ENCODE measurements around the gene ARL15.
A peak's percentile ranks its signal among the peaks of the same experiment; 100 is the strongest.

The ARL15 gene

DNA sequence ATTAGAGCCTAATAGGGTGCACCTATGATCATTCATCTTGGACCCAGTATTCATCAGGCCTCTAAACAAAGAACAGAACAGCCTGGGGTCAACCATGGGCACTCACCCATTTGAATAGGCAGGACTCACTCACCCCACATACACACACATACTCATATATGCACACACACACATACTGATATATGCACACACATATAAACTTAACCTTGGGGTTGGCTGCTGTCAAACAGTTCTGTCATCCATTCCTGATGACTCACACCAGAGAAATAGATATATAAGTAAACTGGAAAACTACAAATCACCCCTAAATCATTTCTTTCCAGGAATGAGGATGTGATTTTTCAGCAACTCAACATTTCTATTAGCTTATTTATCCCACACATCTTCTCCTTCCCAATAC, 51.3 kb downstream of the ARL15 start:
- Histone ChIP-seq H3F3A (ENCODE audit: low read depth) (no peaks in the 10 kb centered on the region), H3K36me3 (ENCODE audit: insufficient read depth, low read length) (no peaks in the 10 kb centered on the region), H3K79me2 (ENCODE audit: insufficient read depth, low read length) (peaks cover 13% of the 10 kb centered on the region), H3K4me2 (ENCODE audit: low read depth, low read length, poor library complexity, severe bottlenecking) (no peak overlapping the region), H3K4me1 (ENCODE audit: insufficient read depth, low read length, poor library complexity, severe bottlenecking) (no peaks in the 10 kb centered on the region), H3K9me3 (ENCODE audit: insufficient read depth, low read depth, low read length) (no peaks in the 10 kb centered on the region), H3K9me2 (replicated peaks; ENCODE audit: low read depth, low read length) (no peaks in the 10 kb centered on the region), H3K27me3 (ENCODE audit: insufficient read depth, low read length, poor library complexity, severe bottlenecking) (no peaks in the 10 kb centered on the region), H2AFZ (ENCODE audit: low read length) (no peak overlapping the region), H4K20me1 (ENCODE audit: insufficient read depth, low read length, poor library complexity, severe bottlenecking) (no peaks in the 10 kb centered on the region), H3K9ac (ENCODE audit: low read depth, low read length, poor library complexity, severe bottlenecking) (no peak overlapping the region), H3K4me3 (ENCODE audit: low read length, poor library complexity, severe bottlenecking) (no peak overlapping the region)
- TF ChIP-seq, protein P1, sequence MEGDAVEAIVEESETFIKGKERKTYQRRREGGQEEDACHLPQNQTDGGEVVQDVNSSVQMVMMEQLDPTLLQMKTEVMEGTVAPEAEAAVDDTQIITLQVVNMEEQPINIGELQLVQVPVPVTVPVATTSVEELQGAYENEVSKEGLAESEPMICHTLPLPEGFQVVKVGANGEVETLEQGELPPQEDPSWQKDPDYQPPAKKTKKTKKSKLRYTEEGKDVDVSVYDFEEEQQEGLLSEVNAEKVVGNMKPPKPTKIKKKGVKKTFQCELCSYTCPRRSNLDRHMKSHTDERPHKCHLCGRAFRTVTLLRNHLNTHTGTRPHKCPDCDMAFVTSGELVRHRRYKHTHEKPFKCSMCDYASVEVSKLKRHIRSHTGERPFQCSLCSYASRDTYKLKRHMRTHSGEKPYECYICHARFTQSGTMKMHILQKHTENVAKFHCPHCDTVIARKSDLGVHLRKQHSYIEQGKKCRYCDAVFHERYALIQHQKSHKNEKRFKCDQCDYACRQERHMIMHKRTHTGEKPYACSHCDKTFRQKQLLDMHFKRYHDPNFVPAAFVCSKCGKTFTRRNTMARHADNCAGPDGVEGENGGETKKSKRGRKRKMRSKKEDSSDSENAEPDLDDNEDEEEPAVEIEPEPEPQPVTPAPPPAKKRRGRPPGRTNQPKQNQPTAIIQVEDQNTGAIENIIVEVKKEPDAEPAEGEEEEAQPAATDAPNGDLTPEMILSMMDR (conservative IDR thresholded peaks at IDR 0.05; ENCODE audit: low read length): no peak
- TF ChIP-seq EZH2phosphoT487 (IDR thresholded peaks at IDR 0.05; ENCODE audit: borderline replicate concordance): no peak

DNA sequence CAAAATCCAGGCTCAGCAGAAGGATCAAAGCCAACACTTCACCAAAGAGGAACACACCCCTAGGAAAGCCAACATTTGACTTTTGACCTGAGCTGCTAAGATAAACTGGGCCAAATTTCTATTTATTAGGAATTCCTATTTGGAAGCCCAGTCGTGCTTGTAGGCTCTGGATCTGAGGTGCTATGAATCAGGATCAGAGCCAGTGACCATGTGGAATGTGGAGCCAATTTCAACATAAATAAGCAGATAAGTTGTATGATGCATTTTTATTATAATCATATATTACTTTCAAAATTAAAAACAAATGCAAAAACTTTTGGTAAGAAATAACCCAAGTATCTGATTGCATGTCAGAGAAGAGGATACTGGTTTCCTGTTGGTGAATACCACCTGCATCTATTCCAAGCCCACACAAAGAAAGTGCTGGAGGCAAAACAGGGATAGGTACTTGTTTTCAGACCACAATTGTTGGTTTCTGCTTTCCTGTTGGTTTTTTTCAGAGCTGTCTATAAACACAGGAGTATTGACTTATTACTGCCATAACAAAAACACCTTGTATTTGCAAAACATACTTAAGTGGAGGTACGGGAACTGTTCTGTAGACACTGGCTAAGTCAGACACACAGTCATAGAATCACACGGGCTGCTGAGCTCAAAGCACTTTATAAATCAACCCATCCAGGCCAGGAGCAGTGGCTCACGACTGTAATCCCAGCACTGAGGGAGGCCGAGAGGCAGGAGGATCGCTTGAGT, 52.8 kb downstream of the ARL15 start:
- Histone ChIP-seq H3K79me2 (ENCODE audit: insufficient read depth, low read length) (peaks cover 13% of the 10 kb centered on the region), H3K9me2 (replicated peaks; ENCODE audit: low read depth, low read length) (no peaks in the 10 kb centered on the region), H3K9me3 (ENCODE audit: insufficient read depth, low read depth, low read length) (no peaks in the 10 kb centered on the region), H3K9ac (ENCODE audit: low read depth, low read length, poor library complexity, severe bottlenecking) (no peak overlapping the region), H2AFZ (ENCODE audit: low read length) (no peak overlapping the region), H4K20me1 (ENCODE audit: insufficient read depth, low read length, poor library complexity, severe bottlenecking) (no peaks in the 10 kb centered on the region), H3K4me3 (ENCODE audit: low read length, poor library complexity, severe bottlenecking) (no peak overlapping the region), H3K27me3 (ENCODE audit: insufficient read depth, low read length, poor library complexity, severe bottlenecking) (no peaks in the 10 kb centered on the region), H3K4me2 (ENCODE audit: low read depth, low read length, poor library complexity, severe bottlenecking) (no peak overlapping the region), H3K4me1 (ENCODE audit: insufficient read depth, low read length, poor library complexity, severe bottlenecking) (no peaks in the 10 kb centered on the region), H3K36me3 (ENCODE audit: insufficient read depth, low read length) (no peaks in the 10 kb centered on the region), H3F3A (ENCODE audit: low read depth) (no peaks in the 10 kb centered on the region)
- TF ChIP-seq, protein P1 (conservative IDR thresholded peaks at IDR 0.05; ENCODE audit: low read length): no peak
- TF ChIP-seq EZH2phosphoT487 (IDR thresholded peaks at IDR 0.05; ENCODE audit: borderline replicate concordance): no peak

GRCh38 chr5:54254482-54255198, 55.7 kb downstream of the ARL15 start:
- Histone ChIP-seq H3K79me2 (ENCODE audit: insufficient read depth, low read length) (peaks cover 13% of the 10 kb centered on the region), H4K20me1 (ENCODE audit: insufficient read depth, low read length, poor library complexity, severe bottlenecking) (no peaks in the 10 kb centered on the region), H3F3A (ENCODE audit: low read depth) (no peaks in the 10 kb centered on the region), H3K9ac (ENCODE audit: low read depth, low read length, poor library complexity, severe bottlenecking) (no peak overlapping the region), H3K4me2 (ENCODE audit: low read depth, low read length, poor library complexity, severe bottlenecking) (no peak overlapping the region), H3K4me1 (ENCODE audit: insufficient read depth, low read length, poor library complexity, severe bottlenecking) (no peaks in the 10 kb centered on the region), H2AFZ (ENCODE audit: low read length) (no peak overlapping the region), H3K9me2 (replicated peaks; ENCODE audit: low read depth, low read length) (no peaks in the 10 kb centered on the region), H3K36me3 (ENCODE audit: insufficient read depth, low read length) (no peaks in the 10 kb centered on the region), H3K27me3 (ENCODE audit: insufficient read depth, low read length, poor library complexity, severe bottlenecking) (no peaks in the 10 kb centered on the region), H3K4me3 (ENCODE audit: low read length, poor library complexity, severe bottlenecking) (no peak overlapping the region), H3K9me3 (ENCODE audit: insufficient read depth, low read depth, low read length) (no peaks in the 10 kb centered on the region)
- TF ChIP-seq, protein P1 (conservative IDR thresholded peaks at IDR 0.05; ENCODE audit: low read length): peak; percentile 53
- TF ChIP-seq EZH2phosphoT487 (IDR thresholded peaks at IDR 0.05; ENCODE audit: borderline replicate concordance): no peak

Measured in Loucy (cell line).